Esophagus squamous epithelium (tissue), 4 donors: ENCODE measurements around the gene GPHN.

Experiments
- POLR2A ChIP-seq, 4 donors: fragments of 450-650 bp; IDR thresholded peaks; one replicate each; pipeline ENCODE4 v1.6.1; 2017; ENCODE audit warnings: antibody characterized with exemption in 4 of 4, mild to moderate bottlenecking in 4 of 4, moderate library complexity in 3 of 4
- TF ChIP-seq, protein P1 (sequence below), 6 experiments: fragments of 450-650 bp in 4 of 6; fragments of 200-600 bp in 2 of 6; sonication (generic) in 2 of 6; IDR thresholded peaks; one replicate each; pipeline ENCODE4 v1.5.1; 2016 to 2019; ENCODE audit warnings: antibody characterized with exemption in 6 of 6, mild to moderate bottlenecking in 4 of 6, moderate library complexity in 4 of 6

GRCh38 chr14:66853311-66853710 lies 345.4 kb downstream of the GPHN start:
- TF ChIP-seq, protein P1, sequence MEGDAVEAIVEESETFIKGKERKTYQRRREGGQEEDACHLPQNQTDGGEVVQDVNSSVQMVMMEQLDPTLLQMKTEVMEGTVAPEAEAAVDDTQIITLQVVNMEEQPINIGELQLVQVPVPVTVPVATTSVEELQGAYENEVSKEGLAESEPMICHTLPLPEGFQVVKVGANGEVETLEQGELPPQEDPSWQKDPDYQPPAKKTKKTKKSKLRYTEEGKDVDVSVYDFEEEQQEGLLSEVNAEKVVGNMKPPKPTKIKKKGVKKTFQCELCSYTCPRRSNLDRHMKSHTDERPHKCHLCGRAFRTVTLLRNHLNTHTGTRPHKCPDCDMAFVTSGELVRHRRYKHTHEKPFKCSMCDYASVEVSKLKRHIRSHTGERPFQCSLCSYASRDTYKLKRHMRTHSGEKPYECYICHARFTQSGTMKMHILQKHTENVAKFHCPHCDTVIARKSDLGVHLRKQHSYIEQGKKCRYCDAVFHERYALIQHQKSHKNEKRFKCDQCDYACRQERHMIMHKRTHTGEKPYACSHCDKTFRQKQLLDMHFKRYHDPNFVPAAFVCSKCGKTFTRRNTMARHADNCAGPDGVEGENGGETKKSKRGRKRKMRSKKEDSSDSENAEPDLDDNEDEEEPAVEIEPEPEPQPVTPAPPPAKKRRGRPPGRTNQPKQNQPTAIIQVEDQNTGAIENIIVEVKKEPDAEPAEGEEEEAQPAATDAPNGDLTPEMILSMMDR (IDR thresholded peaks at IDR 0.05), result no peak
- no peak for TF ChIP-seq POLR2A (IDR thresholded peaks at IDR 0.05)
